GM23248 (cell line): Measurements from ENCODE around the gene POU2AF1.

Experiments
- EZH2 ChIP-seq: fragments of 200-600 bp; sonication (generic); IDR thresholded peaks from 2 replicates; pipeline ENCODE4 v1.6.1; 2018; ENCODE audit warnings: antibody characterized with exemption, mild to moderate bottlenecking; ENCODE audit not compliant: insufficient read depth, poor library complexity, severe bottlenecking
- EZH2phosphoT487 ChIP-seq: fragments of 200-600 bp; sonication (generic); IDR thresholded peaks from 2 replicates; pipeline ENCODE4 v1.6.1; 2018; ENCODE audit warnings: antibody characterized with exemption, moderate library complexity, mild to moderate bottlenecking, low read depth; ENCODE audit not compliant: insufficient read depth

DNA sequence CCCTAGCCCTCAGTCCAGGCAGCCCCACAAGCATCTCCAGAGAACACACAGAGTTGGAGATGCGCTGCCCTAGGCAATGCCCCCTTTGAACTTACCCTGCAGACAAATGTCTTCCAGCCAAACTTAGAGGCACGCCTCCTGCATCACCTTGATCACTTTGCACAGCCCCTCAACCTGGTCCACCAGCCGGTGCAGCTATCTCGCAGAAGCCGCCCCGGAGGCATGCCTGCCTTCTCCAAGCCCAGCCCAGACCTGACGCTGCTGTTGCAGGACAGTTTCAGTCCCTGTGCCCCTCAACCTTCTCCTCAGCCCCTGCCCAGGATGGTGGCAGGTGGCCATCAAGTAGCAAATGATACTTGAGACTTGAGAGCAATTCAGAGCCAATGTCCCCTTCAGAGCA, 16.7 kb upstream of the POU2AF1 start:
- no peak for TF ChIP-seq EZH2
- TF ChIP-seq EZH2phosphoT487: no peak
